Stimulated activated CD4-positive, alpha-beta T cell treated with anti-CD3 and anti-CD28 coated beads, Interleukin-4, amount 100 ng/mL, for 1 hour (primary cell): ENCODE results near the gene TCF20.

Source experiments
- DNase-seq: peaks from one replicate; pipeline ENCODE4 v3.0.0-alpha.2; 2020

Gene TCF20

DNA sequence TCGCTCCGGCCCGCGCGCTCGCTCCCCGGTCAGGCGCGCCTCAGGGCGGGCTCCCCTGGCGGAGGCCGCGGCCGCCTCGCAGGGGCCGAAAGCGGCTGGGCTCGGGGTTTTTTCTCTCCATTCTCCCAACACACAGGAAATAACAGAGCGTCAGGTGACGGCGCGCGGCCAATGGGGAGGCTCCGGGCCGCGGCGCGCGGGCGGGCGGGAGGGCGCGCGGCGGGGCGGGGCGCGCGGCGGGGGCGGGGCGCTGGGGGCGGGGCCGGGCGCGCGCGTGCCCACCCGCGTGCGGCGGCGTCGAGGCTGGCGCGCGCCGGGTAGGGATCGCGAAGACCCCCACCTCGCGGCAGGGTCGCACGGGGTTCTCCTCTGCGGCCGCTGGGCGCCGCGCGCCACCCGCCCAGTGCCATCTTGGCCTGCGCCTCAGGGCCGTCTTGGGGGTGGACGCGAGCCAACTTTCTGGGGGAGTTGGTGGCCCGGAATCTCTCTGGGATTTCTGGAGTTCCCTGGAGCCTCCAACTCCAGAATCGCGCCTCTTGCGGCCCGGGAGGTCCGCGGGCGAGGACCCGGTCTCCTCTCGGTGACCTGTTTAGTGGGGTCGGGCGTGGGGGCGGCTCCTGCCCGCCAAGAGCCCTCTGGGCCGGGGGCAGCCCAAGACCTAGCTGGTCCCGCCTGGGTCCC lies at the start of gene TCF20:
TSS of gene TCF20 (minus strand) at position 144 of the 681 bp plus-strand sequence. CDS start 55,348 bp downstream, outside the sequence.
- DNase-seq, result peak; percentile 80

GRCh38 chr22:42319386-42319785 lies 48.9 kb upstream of the TCF20 start:
- DNase-seq, result no peak

DNA sequence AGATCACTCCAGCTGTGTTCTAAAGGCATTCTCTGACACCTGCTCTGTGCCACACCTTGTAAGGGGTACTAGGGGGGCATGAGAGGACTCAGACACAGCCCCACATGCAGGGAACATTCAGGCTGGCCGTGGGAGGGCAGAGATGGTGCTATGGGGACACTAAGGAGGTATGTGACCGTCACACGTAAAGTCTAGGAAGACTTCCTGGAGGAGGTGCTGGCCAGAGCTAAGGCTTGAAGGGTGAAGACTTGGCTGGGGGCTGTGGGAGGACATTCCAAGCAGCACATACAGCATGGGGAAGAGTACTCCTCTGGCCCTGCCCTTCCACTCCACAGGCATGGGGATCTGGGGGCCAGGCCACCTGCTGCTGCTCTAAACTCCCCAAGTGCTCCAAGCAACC lies 48.5 kb upstream of the TCF20 start:
- DNase-seq, result no peak

DNA sequence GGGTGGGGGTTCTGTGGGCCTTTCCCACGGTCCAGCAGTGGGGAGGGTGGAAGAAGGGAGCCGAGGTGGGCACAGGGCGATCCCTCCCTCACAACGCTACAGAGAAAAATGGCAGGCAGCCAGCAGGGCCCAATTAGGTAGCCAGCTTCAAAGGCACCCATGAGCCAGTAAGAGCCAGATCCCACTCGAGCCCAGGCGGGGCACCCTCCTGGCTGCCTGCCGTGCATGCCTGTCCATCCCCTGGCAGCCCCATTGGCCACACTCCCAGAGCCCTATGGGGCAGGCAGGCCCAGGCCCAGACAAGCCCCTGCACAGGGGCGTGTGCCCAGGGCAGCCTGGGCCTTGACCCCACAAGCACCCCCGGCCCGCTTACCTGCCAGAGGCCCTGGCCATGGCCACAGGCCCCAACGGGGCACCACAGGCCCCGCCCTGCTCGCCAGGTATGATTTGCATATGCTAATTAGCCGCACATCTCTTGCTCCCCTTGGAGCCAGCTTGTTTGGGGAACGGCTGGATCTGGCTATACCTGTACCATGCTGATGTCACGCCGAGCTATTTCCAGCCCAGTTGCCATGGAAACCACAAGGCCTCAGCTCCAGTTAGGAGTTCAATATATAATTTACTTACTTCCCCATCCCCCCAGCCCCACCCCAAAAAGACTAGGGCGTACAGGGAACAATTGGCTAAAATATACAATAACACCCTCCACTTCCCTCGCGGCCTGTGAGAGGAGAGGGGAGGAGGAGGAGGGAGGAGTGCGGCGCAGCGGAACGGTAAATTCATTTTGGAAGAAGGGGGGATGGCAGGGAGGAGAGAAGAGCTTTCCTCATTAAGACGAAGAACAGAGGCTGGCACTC lies 47.5 kb upstream of the TCF20 start:
- no peak for DNase-seq

DNA sequence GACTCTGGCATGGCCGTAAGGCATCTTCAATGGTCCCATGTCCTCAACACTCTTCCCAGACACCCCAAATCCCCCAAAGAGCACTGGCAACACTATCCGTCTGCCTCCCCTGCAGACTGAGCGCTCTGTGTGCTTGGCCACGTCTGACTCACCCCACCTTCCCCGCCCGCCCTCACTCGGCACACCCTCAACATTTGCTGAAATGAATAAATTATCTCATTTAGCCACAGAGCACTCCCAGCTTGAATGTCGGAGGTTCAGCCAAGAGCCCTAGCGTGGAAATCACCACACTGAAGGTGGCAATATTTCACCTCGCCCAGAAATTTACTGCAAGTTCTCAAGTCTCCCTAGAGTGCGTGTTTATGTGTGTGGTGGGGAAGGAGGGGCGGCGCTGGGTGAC lies 46.6 kb upstream of the TCF20 start:
- DNase-seq, result peak; percentile 47

DNA sequence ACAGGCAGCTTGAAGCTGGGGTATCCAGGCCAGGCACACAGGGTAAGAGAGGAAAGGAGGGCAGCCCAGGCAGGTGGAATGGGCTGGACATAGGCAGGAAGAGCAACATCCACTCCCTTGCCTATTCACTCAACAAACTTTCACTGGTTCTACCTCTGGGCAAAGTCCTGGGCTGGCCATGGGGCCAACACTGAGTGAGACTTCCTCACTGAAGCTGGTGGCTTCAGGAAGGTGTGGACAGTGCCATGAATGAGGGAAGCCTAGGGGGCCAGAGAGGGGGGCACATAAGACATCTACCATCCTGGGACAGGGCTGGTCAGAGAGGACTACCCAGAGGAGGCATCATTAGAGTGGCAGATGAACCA lies 44.9 kb upstream of the TCF20 start:
- DNase-seq, result no peak

DNA sequence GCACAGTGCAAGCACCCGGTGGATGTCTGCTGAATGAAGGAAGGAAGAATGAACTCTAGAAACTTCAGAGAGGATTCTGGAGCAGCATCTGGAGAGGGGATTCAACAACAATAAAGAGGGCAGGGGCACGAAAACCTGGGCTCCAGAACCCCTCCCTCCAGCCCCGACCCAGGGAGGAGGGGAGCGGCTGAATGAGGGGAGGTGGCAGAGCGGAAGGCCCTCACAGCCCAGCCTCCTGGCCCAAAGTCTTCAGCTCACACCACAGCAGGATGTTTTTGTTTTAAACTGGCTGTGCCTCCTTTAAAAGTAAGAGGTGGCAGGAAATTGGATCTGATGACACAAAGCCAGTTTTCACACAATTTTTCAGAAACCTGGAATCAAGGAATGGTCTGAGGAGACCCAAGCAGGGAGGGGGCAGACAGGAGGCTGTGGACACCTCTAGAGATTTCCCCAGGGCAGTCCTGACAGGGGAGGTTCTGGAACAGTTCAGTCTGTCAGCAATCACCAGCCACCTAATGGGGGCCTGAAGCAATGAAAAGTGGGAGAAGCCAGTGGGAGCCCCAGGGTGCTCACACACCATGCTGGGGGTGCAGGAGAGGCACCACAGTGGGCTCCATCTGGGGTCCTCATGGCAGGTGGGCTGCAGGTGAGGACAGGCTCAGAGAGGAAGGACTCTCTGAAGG lies 44.4 kb upstream of the TCF20 start:
- no peak for DNase-seq

DNA sequence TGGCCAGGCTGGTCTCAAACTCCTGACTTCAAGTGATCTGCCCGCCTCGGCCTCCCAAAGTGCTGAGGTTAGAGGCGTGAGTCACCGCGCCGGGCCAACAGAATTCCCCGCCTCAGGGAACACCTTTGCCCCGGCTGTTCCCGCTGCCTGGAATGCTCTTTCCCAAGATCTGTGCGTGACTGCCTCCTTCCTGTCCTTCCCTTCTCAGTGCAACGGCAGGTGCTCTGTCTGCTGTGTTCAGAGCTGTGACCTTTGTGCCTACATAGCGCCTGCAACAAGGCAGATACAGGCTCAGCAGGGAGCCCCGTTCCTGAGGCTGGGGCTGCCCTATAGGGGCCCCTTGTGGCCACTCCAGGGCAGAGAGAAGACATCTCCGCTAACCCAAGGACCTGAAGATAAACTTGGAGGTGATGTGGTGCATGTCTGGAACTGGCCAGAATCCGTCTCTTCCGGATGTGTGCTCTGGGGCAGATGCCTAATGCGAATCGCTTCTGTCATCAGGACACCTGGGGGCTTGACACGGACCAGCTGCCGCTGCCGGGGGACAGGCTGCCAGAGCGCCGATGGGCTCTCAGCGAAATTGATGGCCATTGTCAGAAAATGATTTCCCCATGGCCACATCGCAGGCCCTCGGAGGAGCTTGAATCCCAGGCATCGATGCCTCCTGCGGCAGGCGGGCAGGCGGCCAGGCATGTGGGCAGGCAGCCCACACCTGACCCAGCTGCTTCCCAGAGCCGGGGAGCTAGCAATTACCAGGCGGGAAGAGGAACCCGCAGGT lies 43.5 kb upstream of the TCF20 start:
- DNase-seq, result peak; percentile 39

GRCh38 chr22:42313204-42313603 lies 42.8 kb upstream of the TCF20 start:
- no peak for DNase-seq

GRCh38 chr22:42310291-42311015 lies 40.0 kb upstream of the TCF20 start:
- DNase-seq, result no peak

GRCh38 chr22:42309865-42310264 lies 39.4 kb upstream of the TCF20 start:
- no peak for DNase-seq

- no peak for DNase-seq
Observed at GRCh38 chr22:42308892-42309468, 38.5 kb upstream of the TCF20 start.

GRCh38 chr22:42307806-42308563 lies 37.5 kb upstream of the TCF20 start:
- DNase-seq, result no peak

DNA sequence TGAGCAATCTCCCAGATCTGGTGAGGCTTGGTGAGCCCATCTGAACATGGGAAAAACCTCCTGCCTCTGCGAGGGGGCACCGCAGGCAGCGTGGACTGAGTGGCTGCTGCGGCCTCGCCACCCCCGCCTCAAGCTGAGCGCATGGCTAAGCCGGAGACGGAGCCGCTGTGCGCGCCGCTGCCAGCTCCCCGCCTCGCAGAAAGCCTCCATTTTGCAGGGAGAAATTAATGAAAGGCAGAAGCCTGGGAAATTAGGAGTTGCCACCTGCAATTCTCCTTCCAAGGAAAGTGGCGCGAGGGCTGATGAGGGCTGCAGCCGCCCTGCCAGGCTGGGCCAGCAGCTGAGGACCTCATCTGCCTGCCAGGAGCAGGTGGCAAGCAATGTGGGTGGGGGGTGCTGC lies 35.6 kb upstream of the TCF20 start:
- no peak for DNase-seq

DNA sequence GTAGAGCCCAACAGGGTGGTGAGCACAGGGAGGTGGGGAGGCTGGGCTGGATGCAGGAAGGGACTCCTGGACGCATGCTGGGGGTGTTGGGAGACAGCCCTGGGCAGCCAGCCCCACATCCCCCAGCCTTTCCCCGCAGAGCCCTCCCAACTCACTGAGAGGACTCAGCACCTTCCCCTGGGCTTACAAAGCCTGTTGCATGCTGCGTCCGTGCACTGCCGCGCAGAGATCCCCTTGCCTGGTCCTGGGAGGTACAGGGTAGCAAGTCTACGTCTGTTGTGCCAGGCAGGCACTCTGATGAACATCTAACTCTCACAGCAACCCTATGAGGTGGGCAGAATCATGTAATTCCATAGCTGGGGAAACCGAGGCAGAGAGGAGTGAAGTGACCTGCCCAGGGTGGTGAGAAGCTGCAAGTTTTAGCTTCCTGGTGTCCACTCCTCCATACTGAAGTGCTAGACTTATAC lies 33.9 kb upstream of the TCF20 start:
- no peak for DNase-seq

DNA sequence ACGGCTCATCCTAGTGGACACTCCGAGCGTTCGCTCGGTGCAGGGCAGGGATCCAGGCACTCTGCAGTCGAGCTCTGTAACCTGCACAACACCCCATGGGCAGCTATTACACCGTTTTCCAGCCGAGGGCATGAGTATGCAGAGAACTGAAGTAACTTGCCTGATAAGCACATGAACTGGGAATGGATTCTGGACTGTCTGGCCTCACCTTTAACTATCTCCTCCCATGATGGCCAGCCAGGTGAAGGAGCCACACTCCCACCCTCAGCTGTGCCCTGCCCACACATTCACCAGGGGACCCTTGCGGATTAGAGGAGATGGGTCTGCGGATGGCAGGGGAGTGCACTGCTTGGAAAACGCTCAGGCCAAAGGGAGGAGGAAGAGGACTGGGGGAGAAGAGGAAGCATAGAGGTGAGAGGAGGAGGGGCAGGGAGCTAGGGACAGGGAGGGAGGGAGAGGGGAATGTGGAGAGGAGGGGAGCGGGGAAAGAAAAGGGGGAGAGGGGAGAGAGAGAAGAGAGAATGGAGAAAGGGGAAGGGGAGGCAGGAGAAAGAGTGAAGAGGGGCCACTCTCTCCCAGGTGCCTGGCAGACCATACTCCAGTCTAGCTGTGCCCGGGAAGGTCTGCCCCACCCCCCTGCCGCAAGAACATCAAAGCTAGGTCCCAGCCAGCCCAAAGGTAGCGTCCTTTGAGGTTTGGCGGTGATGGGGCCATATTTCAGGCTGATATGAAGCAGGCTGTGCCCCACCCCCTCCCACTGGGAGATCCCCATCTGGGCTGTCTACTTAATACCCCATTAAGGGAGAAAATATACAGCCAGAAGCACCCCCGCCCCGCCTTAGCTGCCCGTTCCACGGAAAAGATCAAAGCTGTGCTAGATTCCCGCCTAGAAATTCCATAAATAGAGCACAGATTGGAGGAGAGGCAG lies 33.2 kb upstream of the TCF20 start:
- no peak for DNase-seq

GRCh38 chr22:42301742-42302102 lies 31.3 kb upstream of the TCF20 start:
- no peak for DNase-seq

- no peak for DNase-seq
Observed at GRCh38 chr22:42301077-42301741, 30.8 kb upstream of the TCF20 start.
